PFSK-1 (cell line): ENCODE results near the gene SPATA1.

Experiments
- FOXP2 ChIP-seq: optimal IDR thresholded peaks from 2 replicates; pipeline ENCODE3; 2011; ENCODE audit warnings: borderline replicate concordance, control low read depth, inconsistent platforms; ENCODE audit not compliant: insufficient read depth; ENCODE audit errors: extremely low read length, extremely low read depth
- POLR2AphosphoS5 ChIP-seq: IDR thresholded peaks from 2 replicates; pipeline ENCODE4 v1.6.1; 2012; ENCODE audit warnings: low read depth, mild to moderate bottlenecking, control low read depth, low read length, moderate library complexity
- REST ChIP-seq, 2 experiments: IDR thresholded peaks; 2 replicates each; pipeline versions ENCODE4 v1.6.1 to v1.8.0; 2011 to 2012; ENCODE audit warnings: low read depth in 2 of 2, low read length in 2 of 2, control low read depth in 1 of 2, inconsistent platforms in 1 of 2, mild to moderate bottlenecking in 1 of 2, moderate library complexity in 1 of 2; ENCODE audit not compliant: insufficient read depth in 1 of 2
- SIN3A ChIP-seq: IDR thresholded peaks from 2 replicates; pipeline ENCODE4 v1.6.1; 2012; ENCODE audit warnings: mild to moderate bottlenecking, low read length, moderate library complexity, borderline replicate concordance; ENCODE audit not compliant: insufficient read depth
- TAF1 ChIP-seq: IDR thresholded peaks from 2 replicates; pipeline ENCODE4 v1.6.1; 2012; ENCODE audit warnings: low read length, control low read depth, borderline replicate concordance; ENCODE audit not compliant: insufficient read depth

SPATA1 gene

DNA sequence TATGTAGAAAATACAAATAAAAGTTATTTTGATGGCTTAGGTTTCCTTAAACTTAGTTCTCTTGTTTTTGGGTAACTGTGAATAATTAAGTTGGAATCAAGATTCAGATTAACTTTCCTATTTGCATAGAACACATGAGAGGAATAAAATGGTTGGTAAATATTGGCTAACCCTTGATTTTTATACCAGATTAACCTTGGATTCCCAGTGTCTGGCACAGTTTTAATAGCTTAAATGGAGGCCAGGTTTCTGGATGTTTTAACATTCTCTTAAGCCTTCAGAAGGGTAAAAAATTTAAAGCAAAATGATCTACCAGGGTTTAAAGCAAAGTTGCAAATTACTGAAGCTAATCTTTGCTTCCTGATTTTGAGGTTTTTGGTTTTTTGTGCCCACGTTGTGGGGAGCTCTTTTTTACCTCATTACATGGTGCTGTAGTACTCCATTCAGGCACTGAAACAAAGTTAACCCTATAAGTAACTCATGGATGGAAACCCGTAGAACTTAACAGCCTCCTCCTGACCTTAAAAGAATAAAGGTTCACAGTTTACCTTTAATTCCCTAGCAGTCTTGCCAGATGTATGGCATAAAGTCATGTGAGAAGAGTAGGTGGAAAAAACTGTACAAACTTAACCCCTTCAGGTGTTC lies 8.4 kb upstream of the SPATA1 start:
- TF ChIP-seq SIN3A (no peak), TAF1 (no peak)

- TF ChIP-seq REST (IDR thresholded peaks at IDR 0.05; ENCODE audit: insufficient read depth in 1 of 2, low read depth in 2 of 2, low read length in 2 of 2) (no peak), POLR2AphosphoS5 (no peak), FOXP2 (no peak), TAF1 (no peak), SIN3A (no peak)
Measured at GRCh38 chr1:84502927-84503326, 3.3 kb upstream of the SPATA1 start.

DNA sequence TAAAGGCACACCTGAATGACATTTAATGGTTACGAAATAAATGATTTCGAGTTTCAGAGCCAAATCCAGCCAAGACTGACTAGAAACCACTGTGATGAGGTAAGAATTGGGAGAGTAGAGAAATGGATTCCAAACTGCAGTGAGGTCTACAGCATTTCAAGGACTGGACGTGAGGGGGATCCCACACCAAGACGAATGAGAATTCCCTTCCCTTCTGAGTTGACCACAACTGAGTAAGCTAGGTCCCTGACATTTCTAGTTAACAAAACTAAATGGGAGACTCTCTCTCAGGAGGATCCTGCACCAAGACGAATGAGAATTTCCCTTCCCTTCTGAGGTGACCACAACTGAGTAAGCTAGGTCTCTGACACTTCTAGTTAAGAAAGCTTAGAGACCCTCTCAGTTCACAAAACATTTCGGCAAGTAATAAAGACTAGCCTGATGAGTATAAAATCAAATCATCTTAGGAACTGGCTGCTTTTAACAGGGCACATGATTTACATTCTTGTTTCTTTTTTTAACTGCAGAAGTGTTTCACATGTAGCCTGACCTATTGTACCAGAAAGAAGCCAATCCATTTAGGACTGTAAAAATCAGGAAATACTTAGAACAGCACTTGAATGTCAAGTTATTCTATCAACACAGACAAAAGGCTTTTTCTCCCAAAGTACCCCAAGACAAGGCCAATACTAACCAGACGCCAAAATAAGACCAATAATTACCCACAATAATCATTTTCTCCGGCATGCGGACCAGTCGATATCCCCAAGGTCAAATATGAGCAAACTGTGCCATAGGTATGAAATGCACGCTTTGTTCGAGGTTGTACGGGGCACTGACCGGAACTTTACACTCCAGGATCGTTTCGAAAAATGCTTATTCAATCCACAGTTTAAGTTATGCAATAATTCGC lies 1.4 kb upstream of the SPATA1 start:
- TF ChIP-seq SIN3A (no peak), POLR2AphosphoS5 (no peak), REST (IDR thresholded peaks at IDR 0.05; ENCODE audit: insufficient read depth in 1 of 2, low read depth in 2 of 2, low read length in 2 of 2) (no peak), FOXP2 (no peak), TAF1 (no peak)

- TF ChIP-seq FOXP2 (peak; percentile 35), SIN3A (peak; percentile 46; the same call in 1 of the 2 replicates), REST (IDR thresholded peaks at IDR 0.05; ENCODE audit: insufficient read depth in 1 of 2, low read depth in 2 of 2, low read length in 2 of 2) (no peak)
Measured at GRCh38 chr1:84505493-84506001, 639 bp upstream of the SPATA1 start.

DNA sequence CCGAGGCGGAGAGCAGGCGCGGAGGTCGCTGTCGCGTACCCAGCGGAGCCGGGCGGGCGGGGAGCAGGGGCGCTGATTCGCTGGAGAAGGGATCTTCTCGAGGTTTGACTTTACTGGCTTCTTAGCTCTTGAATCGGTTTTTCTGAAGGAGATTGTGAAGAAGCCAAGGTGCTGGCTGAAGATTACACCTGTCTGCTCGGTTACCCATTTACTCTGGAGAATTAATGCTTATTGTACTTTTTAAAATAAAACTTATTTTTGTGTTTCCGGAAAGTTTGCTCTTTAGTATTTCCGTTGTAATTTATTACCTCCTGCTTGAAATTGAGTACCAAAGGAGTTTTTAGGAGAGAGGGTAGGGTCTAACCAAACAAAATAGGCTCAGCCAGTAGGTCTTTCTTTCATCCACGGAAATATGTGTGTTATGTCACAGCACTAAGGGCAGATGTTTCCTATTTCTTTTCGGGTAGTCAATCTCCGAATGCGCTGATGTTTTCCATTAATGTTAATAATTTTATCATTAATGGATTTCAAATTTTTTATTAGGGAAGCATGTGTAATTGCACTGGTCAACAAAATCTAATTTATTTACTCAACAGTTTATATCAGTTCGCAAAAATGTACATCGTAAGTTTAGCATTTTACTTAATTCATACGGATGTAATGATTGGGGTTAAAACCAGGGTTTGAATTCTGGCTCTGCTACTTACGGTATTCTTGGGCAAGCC lies 705 bp downstream of the SPATA1 start:
- TF ChIP-seq REST (IDR thresholded peaks at IDR 0.05; ENCODE audit: insufficient read depth in 1 of 2, low read depth in 2 of 2, low read length in 2 of 2), result no peak
- no peak for TF ChIP-seq FOXP2
- no peak for TF ChIP-seq TAF1
- TF ChIP-seq SIN3A, result no peak
- TF ChIP-seq POLR2AphosphoS5, result no peak; the same call in 1 of the 2 replicates
